Small intestine (tissue), 7 donors: ENCODE data around the gene PEX14. TPM values are rescaled to one million over a fixed set of nuclear protein-coding genes. Genes with fewer than 3 reads are reported as not detected.
A peak's percentile ranks its signal among the peaks of the same experiment; 100 is the strongest.

Experiments
- DNase-seq, 2 donors: peaks; one replicate each; pipeline versions ENCODE4 v3.0.0 to v3.0.0-alpha.2; 2013
- FAIRE-seq: peaks from 2 replicates; lab custom pipeline; 2012; peaks lifted over from hg19 to GRCh38; lab: Jason Lieb, UNC
- H3K27ac ChIP-seq, 3 donors: one replicate each; pipeline ENCODE4 v1.5.1; 2013; ENCODE audit warnings: low read length in 2 of 3, mild to moderate bottlenecking in 2 of 3, control low read depth in 1 of 3, inconsistent platforms in 1 of 3, low read depth in 1 of 3, moderate library complexity in 1 of 3
- H3K27me3 ChIP-seq, 3 donors: one replicate each; pipeline ENCODE4 v1.6.1; 2013; ENCODE audit warnings: low read length in 3 of 3, inconsistent platforms in 1 of 3; ENCODE audit not compliant: control insufficient read depth in 3 of 3, insufficient read depth in 3 of 3
- H3K36me3 ChIP-seq, 3 donors: one replicate each; pipeline ENCODE4 v1.6.1; 2013; ENCODE audit warnings: low read length in 3 of 3, inconsistent platforms in 1 of 3, low read depth in 1 of 3, mild to moderate bottlenecking in 1 of 3, moderate library complexity in 1 of 3; ENCODE audit not compliant: control insufficient read depth in 3 of 3, insufficient read depth in 2 of 3
- H3K4me1 ChIP-seq, 3 donors: one replicate each; pipeline ENCODE4 v1.6.1; 2013; ENCODE audit warnings: low read length in 2 of 3, inconsistent platforms in 1 of 3, low read depth in 1 of 3, mild to moderate bottlenecking in 1 of 3, moderate library complexity in 1 of 3; ENCODE audit not compliant: control insufficient read depth in 3 of 3, insufficient read depth in 2 of 3
- H3K4me3 ChIP-seq, 3 donors: one replicate each; pipeline ENCODE4 v1.5.1; 2013; ENCODE audit warnings: low read length in 3 of 3, control low read depth in 1 of 3, inconsistent platforms in 1 of 3, low read depth in 1 of 3, mild to moderate bottlenecking in 1 of 3, moderate library complexity in 1 of 3
- H3K9me3 ChIP-seq, 2 donors: one replicate each; pipeline ENCODE4 v1.6.1; 2013; ENCODE audit warnings: low read depth in 1 of 2, low read length in 1 of 2; ENCODE audit not compliant: control insufficient read depth in 2 of 2, insufficient read depth in 1 of 2
- WGBS, 3 donors: extraction: QIAGEN DNeasy Blood & Tissue Kit; methylation state at CpG; one replicate each; pipeline ENCODE4 v1.1.7; 2013; 5-methylcytosine and 5-hydroxymethylcytosine counted together
- polyA plus RNA-seq, 4 donors: library from polyadenylated mRNA; stranded (reverse) in 3 of 4; unstranded in 1 of 4; fragments of 200-250 nt in 3 of 4; fragments of 120-200 nt in 1 of 4; gene quantifications; one replicate each; pipeline versions ENCODE4 v1.2.1 to v1.2.3, GENCODE V29; 2013
- donor health status: healthy with polysubstance abuse.
- donor health status: control.
- donor health status: control.
- donor health status: Bipolar disorder and iron deficiency.
- donor health status: healthy.

The PEX14 gene
- polyA plus RNA-seq, 4 donors, result 15.9 to 26.9 (median 24.7) TPM

DNA sequence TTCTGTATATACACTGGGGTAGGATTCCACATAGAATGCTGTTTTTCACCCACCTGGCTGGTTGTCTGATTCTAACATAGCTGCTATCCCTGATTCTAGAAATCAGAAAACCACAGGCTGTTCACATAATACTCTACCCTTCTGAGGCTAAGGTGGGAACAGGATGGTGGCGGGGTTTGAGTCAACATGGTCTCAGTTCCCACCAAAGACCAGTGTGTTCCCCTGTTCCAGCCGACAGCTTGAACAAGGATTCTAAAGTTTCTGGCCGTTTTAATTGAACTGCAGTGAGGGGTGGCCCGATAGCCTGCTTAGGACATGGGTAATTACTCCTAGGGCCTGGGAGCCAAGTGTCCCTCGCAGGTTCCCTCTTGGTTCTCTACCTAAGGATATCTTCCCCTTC is 38.4 kb downstream of the PEX14 start:
- peaks cover 0 to 21% (median 13%) of the 10 kb centered on the region in 3 donors for H3K4me1 ChIP-seq
- H3K9me3 ChIP-seq, result no peaks in the 10 kb centered on the region
- H3K36me3 ChIP-seq, result peaks cover 0 to 25% (median 0%) of the 10 kb centered on the region in 3 donors
- peak overlapping the region in 1 of 3 donors; percentile 32 for H3K27ac ChIP-seq
- WGBS, 3 donors, result 84 to 90% (median 85%) methylated on average over 5 of the region's 5 CpGs
- H3K27me3 ChIP-seq, result no peaks in the 10 kb centered on the region
- no peak overlapping the region for H3K4me3 ChIP-seq
- DNase-seq (no peak), FAIRE-seq (no peak)

DNA sequence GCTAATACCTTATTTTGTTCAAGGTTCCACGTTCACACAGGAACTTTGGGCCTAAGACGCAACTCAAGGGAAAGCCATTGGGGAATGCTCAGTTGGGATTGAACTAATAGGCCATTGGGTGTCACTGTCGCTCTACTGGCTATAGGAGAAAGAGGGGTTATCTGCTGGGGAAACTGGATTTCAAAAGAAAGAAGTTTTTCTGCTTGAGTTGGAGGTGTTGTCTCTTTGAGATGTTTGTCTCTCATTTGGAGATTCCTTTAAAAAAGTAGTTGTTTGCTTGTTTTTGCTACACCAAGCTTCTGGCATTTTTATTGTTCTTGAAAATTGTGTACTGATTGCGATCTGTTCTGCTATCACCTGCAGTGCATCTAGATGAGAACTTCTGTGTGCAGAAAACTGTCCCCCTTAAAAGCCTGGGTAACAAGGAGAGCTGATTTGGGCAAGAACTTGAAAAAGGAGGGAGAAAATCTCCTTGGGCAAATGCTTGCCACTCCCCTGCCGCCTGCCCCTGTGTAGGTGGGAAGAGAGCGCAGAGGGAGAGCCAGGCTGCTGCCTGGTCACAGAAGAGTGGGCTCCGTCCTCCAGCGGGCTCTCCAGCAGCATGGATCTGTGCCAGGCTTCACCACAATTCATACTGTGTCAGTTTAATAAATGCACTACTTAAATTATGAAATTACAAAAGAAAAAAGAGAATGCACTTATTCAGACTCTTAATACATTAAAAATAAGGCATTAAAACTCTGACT is 39.9 kb downstream of the PEX14 start:
- Histone ChIP-seq H3K4me3 (no peak overlapping the region), H3K27ac (no peak overlapping the region), H3K9me3 (no peaks in the 10 kb centered on the region), H3K27me3 (no peaks in the 10 kb centered on the region), H3K36me3 (peaks cover 0 to 21% (median 0%) of the 10 kb centered on the region in 3 donors), H3K4me1 (peaks cover 0 to 24% (median 13%) of the 10 kb centered on the region in 3 donors)
- WGBS, 3 donors, result 82 to 87% (median 85%) methylated on average over 8 of the region's 8 CpGs
- FAIRE-seq (no peak), DNase-seq (peak in 1 of 2 donors; percentile 22)

DNA sequence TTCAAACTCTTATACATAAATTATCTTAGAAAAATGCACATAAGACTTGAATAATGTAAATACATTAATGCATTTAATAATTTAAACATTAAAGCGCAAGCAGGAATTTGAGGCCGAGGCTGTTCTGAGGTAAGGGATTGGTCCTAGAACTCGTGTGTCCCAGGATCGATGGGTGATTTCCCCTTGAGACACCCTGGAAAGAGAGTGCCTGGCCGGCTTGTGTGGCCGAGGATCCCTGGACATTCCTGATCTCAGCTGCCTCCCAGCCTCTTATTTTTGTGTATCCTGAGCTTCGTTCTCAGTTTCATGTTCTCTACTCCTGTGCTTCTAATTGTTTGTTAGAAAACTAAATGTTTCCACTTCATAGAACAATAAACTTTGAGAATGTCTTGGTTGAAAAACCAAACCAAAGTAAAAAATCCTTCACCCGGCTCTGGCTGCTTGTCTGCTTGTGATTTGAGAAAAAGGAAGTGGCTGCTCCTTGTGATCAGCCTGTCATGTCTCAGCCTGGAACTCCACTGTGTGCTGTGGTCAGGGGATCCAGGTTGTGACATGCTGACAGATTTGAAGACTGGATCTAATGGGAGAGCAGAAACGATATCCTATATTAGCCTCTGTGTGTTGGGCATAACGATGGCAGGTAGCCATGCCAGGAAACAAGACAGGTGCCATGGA is 40.7 kb downstream of the PEX14 start:
- Histone ChIP-seq H3K27me3 (no peaks in the 10 kb centered on the region), H3K4me1 (peaks cover 0 to 22% (median 7%) of the 10 kb centered on the region in 3 donors), H3K4me3 (no peak overlapping the region), H3K36me3 (peaks cover 0 to 27% (median 0%) of the 10 kb centered on the region in 3 donors), H3K27ac (no peak overlapping the region), H3K9me3 (no peaks in the 10 kb centered on the region)
- no peak for DNase-seq
- FAIRE-seq, result no peak
- 75 to 85% (median 81%) methylated on average over 10 of the region's 10 CpGs for WGBS, 3 donors

GRCh38 chr1:10515976-10516750 is 41.4 kb downstream of the PEX14 start:
- WGBS, 3 donors, result 78 to 86% (median 86%) methylated on average over 6 of the region's 6 CpGs
- FAIRE-seq (no peak), DNase-seq (no peak)
- Histone ChIP-seq H3K4me3 (no peak overlapping the region), H3K27ac (no peak overlapping the region), H3K36me3 (peaks cover 0 to 27% (median 0%) of the 10 kb centered on the region in 3 donors), H3K27me3 (no peaks in the 10 kb centered on the region), H3K9me3 (no peaks in the 10 kb centered on the region), H3K4me1 (peaks cover 0 to 17% (median 3%) of the 10 kb centered on the region in 3 donors)

DNA sequence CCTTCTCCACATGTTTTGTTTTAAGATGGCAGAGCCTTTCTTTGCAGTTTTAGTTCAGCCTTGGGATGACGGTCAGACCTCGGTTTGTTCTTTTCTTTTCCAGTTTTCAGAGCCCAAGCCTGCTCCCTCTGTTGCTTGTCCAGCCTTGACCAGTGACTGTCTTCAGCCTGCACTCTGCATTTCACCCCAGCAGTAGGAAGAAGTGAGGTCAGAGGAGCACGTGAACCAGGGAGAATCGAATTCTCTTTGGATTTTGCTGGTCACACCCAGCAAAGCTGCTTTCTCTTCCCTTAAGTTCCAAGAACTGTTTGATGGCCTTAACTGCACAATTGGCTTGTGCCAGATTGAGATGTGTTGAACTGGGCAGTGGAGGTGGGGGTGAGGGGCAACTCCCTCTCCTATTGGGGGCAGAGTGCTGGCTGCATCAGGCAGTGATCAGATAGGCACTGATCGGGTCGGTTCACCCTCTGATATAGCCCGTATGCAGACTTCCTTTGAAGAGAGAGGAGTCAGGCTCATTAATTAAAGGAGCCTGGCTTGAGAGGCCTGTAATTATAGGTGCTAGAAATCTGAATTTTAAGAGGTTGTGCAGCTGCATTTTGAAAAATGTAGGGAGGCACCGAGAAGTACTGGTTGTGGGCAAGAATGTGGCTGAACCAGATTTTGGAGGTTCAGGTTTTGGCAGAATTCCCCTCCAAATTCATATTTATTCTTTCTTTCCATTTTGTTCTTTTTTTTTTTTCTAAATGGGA is 42.4 kb downstream of the PEX14 start:
- H3K27me3 ChIP-seq, result no peaks in the 10 kb centered on the region
- no peak for FAIRE-seq
- H3K9me3 ChIP-seq, result no peaks in the 10 kb centered on the region
- peaks cover 0 to 7% (median 0%) of the 10 kb centered on the region in 3 donors for H3K4me1 ChIP-seq
- 58 to 68% (median 60%) methylated on average over 8 of the region's 8 CpGs for WGBS, 3 donors
- peaks cover 0 to 24% (median 0%) of the 10 kb centered on the region in 3 donors for H3K36me3 ChIP-seq
- H3K27ac ChIP-seq, result no peak overlapping the region
- H3K4me3 ChIP-seq, result no peak overlapping the region
- no peak for DNase-seq

DNA sequence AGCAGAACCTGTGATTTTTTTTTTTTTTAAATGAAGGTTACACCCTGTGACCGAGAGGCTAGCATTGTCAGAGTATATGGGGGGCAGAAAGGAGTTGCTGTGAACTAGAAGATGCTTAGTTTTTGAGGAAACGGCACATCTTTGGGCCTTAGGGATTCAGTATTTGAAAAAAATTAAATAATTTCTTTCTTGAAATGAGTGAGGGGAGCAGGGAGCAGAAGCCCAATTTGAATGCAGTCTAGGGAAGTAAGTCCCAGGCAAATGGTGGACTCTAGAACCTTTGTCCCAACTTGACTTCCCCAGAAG is 42.9 kb downstream of the PEX14 start:
- H3K4me1 ChIP-seq, result peaks cover 0 to 7% (median 0%) of the 10 kb centered on the region in 3 donors
- H3K27ac ChIP-seq, result no peak overlapping the region
- DNase-seq (no peak), FAIRE-seq (no peak)
- 93 to 100% (median 100%) methylated on average over 2 of the region's 2 CpGs for WGBS, 3 donors
- peaks cover 0 to 24% (median 0%) of the 10 kb centered on the region in 3 donors for H3K36me3 ChIP-seq
- H3K27me3 ChIP-seq, result no peaks in the 10 kb centered on the region
- no peaks in the 10 kb centered on the region for H3K9me3 ChIP-seq
- no peak overlapping the region for H3K4me3 ChIP-seq

- Histone ChIP-seq H3K27ac (no peak overlapping the region), H3K4me1 (peaks cover 0 to 7% (median 0%) of the 10 kb centered on the region in 3 donors), H3K27me3 (no peaks in the 10 kb centered on the region), H3K4me3 (no peak overlapping the region), H3K36me3 (peaks cover 0 to 20% (median 0%) of the 10 kb centered on the region in 3 donors), H3K9me3 (no peaks in the 10 kb centered on the region)
- WGBS, 3 donors, result 63 to 77% (median 64%) methylated on average over 7 of the region's 7 CpGs
- FAIRE-seq, result no peak
- no peak for DNase-seq
Observed at GRCh38 chr1:10519016-10519417, 44.3 kb downstream of the PEX14 start.
